ENCODE measurements around the gene GPRC5B. TPM values are rescaled to one million over a fixed set of nuclear protein-coding genes. Genes with fewer than 3 reads are reported as not detected.

Gene GPRC5B
- total and polyA plus RNA-seq, 2 of the 8 experiments (the other 6 are each of a cell fraction or from before 2014, with no cell fraction given) = 106 to 160 TPM

DNA sequence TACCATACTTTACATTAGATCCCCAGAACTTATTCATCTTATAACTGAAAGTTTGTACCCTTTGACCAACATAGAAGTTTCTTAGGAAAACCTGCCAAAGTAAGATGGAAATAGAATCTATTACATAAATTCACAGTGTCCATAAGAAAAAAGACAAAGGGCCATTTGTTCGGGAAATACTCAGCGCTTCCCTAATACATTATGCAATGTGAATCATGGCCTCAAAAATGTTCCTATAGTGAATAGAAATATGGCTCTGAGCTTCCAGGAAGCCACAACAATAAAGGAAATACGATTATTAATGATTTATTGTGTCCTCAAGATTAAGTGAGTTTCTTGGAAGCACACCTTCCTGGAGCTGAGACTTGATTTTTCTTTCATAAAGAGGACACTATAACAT is 51.5 kb downstream of the GPRC5B start:
- Histone ChIP-seq H3K23me2 (ENCODE audit: low read depth, low read length) (peaks cover under 1% of the 10 kb centered on the region; the same call in 1 of the 2 replicates), H3K23ac (ENCODE audit: insufficient read length) (no peak overlapping the region), H4K91ac (replicated peaks; ENCODE audit: insufficient read length, low read length) (no peak overlapping the region), H3K27me3 (replicated peaks in 1 of 4; ENCODE audit: control insufficient read depth in 3 of 4, extremely low read depth in 1 of 4, insufficient read depth in 3 of 4, low read length in 3 of 4) (no peaks in the 10 kb centered on the region), H3K79me2 (ENCODE audit: control insufficient read depth in 1 of 2, insufficient read depth in 2 of 2, low read length in 2 of 2) (no peaks in the 10 kb centered on the region), H3K4me2 (ENCODE audit: insufficient read depth in 1 of 2, low read depth in 2 of 2, low read length in 2 of 2) (no peak overlapping the region), H2BK15ac (ENCODE audit: low read length) (no peak overlapping the region), H2BK5ac (ENCODE audit: low read depth, low read length) (no peak overlapping the region), H2AFZ (ENCODE audit: low read length) (no peak overlapping the region), H2BK12ac (ENCODE audit: low read depth, low read length) (no peak overlapping the region), H3K36me3 (ENCODE audit: control insufficient read depth in 2 of 4, insufficient read depth in 4 of 4, low read length in 3 of 4) (no peaks in the 10 kb centered on the region), H3K14ac (ENCODE audit: insufficient read length) (no peak overlapping the region), H3K79me1 (ENCODE audit: low read depth, low read length) (no peaks in the 10 kb centered on the region), H4K8ac (ENCODE audit: extremely low read depth, insufficient read depth, low read length) (no peak overlapping the region), H3K4me3 (ENCODE audit: extremely low read depth in 1 of 4, insufficient read depth in 2 of 4, low read depth in 3 of 4, low read length in 4 of 4) (no peak overlapping the region), H3K18ac (ENCODE audit: extremely low read depth, low read length) (no peak overlapping the region), H2BK120ac (replicated peaks; ENCODE audit: low read depth, low read length) (no peak overlapping the region), H2BK20ac (ENCODE audit: low read length) (no peak overlapping the region), H3K4me1 (replicated peaks in 1 of 4; ENCODE audit: control insufficient read depth in 3 of 4, insufficient read depth in 4 of 4, low read length in 3 of 4) (peaks cover 0 to 7% (median 4%) of the 10 kb centered on the region in 4 experiments; a peak in 5 of 7 replicates), H2AK5ac (ENCODE audit: low read depth, low read length) (no peak overlapping the region), H3K9me3 (ENCODE audit: insufficient read depth in 2 of 2, low read depth in 1 of 2, low read length in 1 of 2) (no peaks in the 10 kb centered on the region), H4K5ac (ENCODE audit: insufficient read length, low read depth, low read length) (no peak overlapping the region), H3K9ac (replicated peaks in 1 of 4; ENCODE audit: extremely low read depth in 1 of 4, low read depth in 3 of 4, low read length in 3 of 4) (no peak overlapping the region), H3K4ac (replicated peaks; ENCODE audit: insufficient read length, low read depth, low read length) (no peak overlapping the region), H3K27ac (ENCODE audit: low read depth, low read length) (no peak overlapping the region), H3K56ac (replicated peaks; ENCODE audit: insufficient read length, low read depth, low read length) (no peak overlapping the region), H4K20me1 (replicated peaks in 1 of 2; ENCODE audit: control insufficient read depth in 1 of 2, insufficient read depth in 2 of 2, low read length in 2 of 2) (no peaks in the 10 kb centered on the region)
- 87% methylated on average over 3 of the region's 3 CpGs; no CpG with 5 or more reads in 1 of the 2 experiments for WGBS, 2 experiments (ENCODE audit: extremely low coverage in 1 of 2, insufficient coverage in 1 of 2, insufficient read length in 1 of 2, insufficient replicate concordance in 2 of 2, low coverage in 1 of 2, low lambda C conversion rate in 2 of 2, missing lambda C conversion rate in 1 of 2)
- ChIA-PET CTCF (ENCODE audit: partially characterized antibody) (interaction anchor here (0.6 kb wide), 1 partner anchor 11 kb away, joined by 3 read pairs; no protein-coding TSS in a partner anchor), POLR2A (ENCODE audit: partially characterized antibody) (no interaction called here)
- no peak for FAIRE-seq
- no peak for DNase-seq (ENCODE audit: low read depth in 1 of 2, low spot score in 2 of 2)
